Measurements from ENCODE around the gene LRRC59. TPM values are rescaled to one million over a fixed set of nuclear protein-coding genes. Genes with fewer than 3 reads are reported as not detected.

The LRRC59 gene
- total and polyA plus RNA-seq, 3 experiments from 2014 or later: 22.9 to 127 (median 122) TPM

DNA sequence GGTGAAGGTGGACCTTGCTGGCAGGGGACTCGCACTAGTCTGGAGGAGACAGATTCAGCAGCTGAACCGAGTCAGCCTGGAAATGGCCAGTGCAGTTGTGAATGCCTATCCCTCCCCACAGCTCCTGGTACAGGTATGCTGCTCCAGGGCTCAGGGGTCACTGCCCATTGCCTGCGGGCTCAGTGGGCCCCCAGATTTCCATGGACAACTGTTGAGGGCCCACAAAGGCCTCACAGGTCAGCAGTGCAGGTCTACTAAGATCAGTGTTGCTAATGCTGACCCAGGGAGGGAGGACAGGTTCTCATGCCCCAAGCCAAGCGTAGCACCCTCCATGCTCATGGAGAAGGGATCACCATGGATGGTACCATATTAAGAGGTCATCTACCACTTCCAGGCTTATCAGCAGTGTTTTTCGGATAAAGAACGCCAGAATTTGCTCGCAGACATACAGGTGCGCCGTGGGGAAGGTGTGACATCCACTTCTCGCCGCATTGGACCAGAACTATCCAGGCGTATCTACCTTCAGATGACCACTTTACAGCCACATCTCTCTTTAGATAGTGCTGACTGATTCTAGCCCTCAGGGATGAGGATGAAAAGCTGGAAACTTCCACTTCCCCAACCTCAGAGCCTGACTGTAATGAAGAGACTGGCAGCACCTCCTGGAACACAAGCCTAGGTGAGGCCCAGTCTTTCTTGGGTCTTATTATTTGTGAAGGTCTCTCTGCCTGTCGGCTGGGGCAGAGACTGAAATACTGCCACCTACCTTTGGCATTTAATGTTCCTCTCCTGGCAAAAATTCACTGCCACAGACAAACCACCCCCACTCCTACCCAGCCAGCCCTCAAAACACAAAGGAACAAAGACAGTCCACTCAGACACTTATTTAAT is 16.7 kb downstream of the LRRC59 start:
- POLR2A ChIA-PET: interaction anchor here (0.9 kb wide), 1 partner anchor 17 kb away, joined by 4 read pairs; the partner anchor contains the start of gene LRRC59
- DNase-seq: no peak

DNA sequence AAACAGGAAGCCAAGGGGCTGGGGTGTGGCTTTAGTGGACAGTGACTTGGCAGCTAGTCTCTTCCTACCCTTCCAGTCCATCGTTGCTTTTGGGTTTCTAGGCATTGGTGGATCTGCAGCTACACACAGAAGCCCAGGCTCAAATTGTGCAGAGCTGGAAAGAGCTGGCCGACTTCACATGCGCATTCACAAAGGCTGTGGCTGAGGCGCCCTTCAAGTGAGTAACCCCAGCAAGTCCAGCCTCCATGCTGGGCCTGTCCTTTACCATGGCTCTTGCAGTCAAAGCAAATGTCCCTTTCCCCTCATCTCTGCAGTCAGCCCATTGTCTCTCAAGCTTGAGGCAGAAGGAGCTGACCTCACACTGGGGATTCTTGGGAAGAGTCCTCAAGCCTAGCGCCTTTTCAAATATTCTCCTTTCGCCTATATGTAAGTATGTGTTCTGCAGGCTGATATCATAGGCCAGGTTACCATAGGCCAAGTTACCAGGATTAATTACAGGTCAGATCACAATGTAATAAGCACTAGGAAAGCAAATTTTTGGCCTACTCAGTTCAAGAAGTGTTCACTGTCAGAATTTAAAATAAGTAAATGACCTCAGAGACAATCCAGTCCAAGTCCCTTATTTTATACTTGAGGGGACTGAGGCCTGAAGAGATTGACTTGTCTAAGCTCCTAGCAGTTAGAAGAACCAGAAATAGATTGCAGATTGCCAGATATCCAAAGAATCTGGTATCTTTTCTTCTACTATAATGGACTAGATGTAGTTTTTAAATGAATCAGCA is 17.8 kb downstream of the LRRC59 start:
- Histone ChIP-seq H3K4me3 (ENCODE audit: low read length) (no peak overlapping the region), H3K9me3 (ENCODE audit: low read length) (no peaks in the 10 kb centered on the region), H3K27me3 (ENCODE audit: insufficient read depth, low read length, poor library complexity, severe bottlenecking) (no peaks in the 10 kb centered on the region), H3K4me1 (ENCODE audit: insufficient read depth, low read length) (no peaks in the 10 kb centered on the region), H3K36me3 (ENCODE audit: insufficient read depth, low read length) (peaks cover 16% of the 10 kb centered on the region), H3K27ac (ENCODE audit: low read depth, low read length) (no peak overlapping the region)
- POLR2A ChIA-PET: interaction anchor here (0.9 kb wide), 1 partner anchor 18 kb away, joined by 4 read pairs; the partner anchor contains the start of gene LRRC59
- H3K4me1 Mint-ChIP-seq: no peaks in the 10 kb centered on the region
- no peak for DNase-seq
- H3K27me3 Mint-ChIP-seq: no peaks in the 10 kb centered on the region
- H3K27ac Mint-ChIP-seq: peak overlapping the region in 1 of 8 donors; percentile 66
- H3K4me3 Mint-ChIP-seq: no peak overlapping the region
- CTCF ChIA-PET: interaction anchor here (2.8 kb wide), 1 partner anchor 18 kb away, joined by 12 read pairs; the partner anchor contains the start of gene LRRC59
- H3K9me3 Mint-ChIP-seq: no peaks in the 10 kb centered on the region
- peaks cover 0 to 48% (median 8%) of the 10 kb centered on the region in 3 donors for H3K36me3 Mint-ChIP-seq

More for the DNA sequence above, 16.7 kb downstream of the LRRC59 start:
- Histone ChIP-seq H3K27me3 (ENCODE audit: insufficient read depth, low read length, poor library complexity, severe bottlenecking) (no peaks in the 10 kb centered on the region), H3K27ac (ENCODE audit: low read depth, low read length) (no peak overlapping the region), H3K9me3 (ENCODE audit: low read length) (no peaks in the 10 kb centered on the region), H3K36me3 (ENCODE audit: insufficient read depth, low read length) (peaks cover 26% of the 10 kb centered on the region), H3K4me3 (ENCODE audit: low read length) (no peak overlapping the region), H3K4me1 (ENCODE audit: insufficient read depth, low read length) (no peaks in the 10 kb centered on the region)
- no peak overlapping the region for H3K27ac Mint-ChIP-seq
- peaks cover 7 to 58% (median 15%) of the 10 kb centered on the region in 3 donors for H3K36me3 Mint-ChIP-seq
- no peaks in the 10 kb centered on the region for H3K9me3 Mint-ChIP-seq
- H3K4me1 Mint-ChIP-seq: no peaks in the 10 kb centered on the region
- H3K27me3 Mint-ChIP-seq: no peaks in the 10 kb centered on the region
- CTCF ChIA-PET: interaction anchor here (1.1 to 2.9 kb wide), 5 partner anchors 11 to 28 kb away, joined by 3 to 12 read pairs (median 8); partner anchors contain the start of gene LRRC59
- H3K4me3 Mint-ChIP-seq: no peak overlapping the region

DNA sequence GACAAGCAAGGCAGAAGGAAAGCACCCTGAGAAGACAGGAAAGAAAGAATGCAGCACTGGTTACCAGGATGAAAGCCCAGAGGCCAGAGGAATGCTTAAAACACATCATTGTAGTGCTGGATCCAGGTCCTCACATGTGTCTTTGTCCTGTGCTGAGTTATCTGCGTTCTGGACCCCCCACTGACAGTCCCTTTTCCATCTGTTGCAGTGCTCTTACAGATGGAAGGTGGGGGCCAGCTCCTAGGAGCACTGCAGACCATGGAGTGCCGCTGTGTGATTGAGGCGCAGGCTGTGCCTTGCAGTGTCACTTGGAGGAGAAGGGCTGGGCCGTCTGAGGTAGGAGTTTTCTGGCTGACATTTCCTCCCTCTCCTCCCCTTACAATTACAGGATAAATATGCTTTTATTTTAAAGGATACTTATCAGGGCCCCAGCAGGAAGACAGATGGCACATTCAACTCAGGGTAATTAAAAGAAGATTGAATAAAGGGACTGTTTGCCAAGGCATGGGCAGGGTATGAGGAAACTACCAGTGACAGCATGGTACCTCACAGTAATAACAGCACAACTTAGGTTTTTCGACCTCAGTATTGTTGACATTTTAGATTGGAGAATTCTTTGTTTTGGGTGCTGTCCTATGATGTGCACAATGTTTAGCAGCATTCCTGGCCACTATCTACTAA is 21.3 kb downstream of the LRRC59 start:
- H3K4me3 ChIP-seq (ENCODE audit: low read length): no peak overlapping the region
- no peak for DNase-seq
- H3K9me3 ChIP-seq (ENCODE audit: low read length): no peaks in the 10 kb centered on the region
- no peak overlapping the region for H3K27ac ChIP-seq (ENCODE audit: low read depth, low read length)
- Mint-ChIP-seq H3K4me3 (no peak overlapping the region), H3K9me3 (no peaks in the 10 kb centered on the region), H3K4me1 (peaks cover 23 to 29% (median 26%) of the 10 kb centered on the region in 3 donors), H3K27me3 (no peaks in the 10 kb centered on the region), H3K36me3 (peaks cover 0 to 25% (median 5%) of the 10 kb centered on the region in 3 donors), H3K27ac (no peak overlapping the region)
- ChIA-PET CTCF (interaction anchor here (1.6 kb wide), 1 partner anchor 15 kb away, joined by 5 read pairs; no protein-coding TSS in a partner anchor), POLR2A (no interaction called here)
- H3K4me1 ChIP-seq (ENCODE audit: insufficient read depth, low read length): peaks cover 23% of the 10 kb centered on the region
- H3K27me3 ChIP-seq (ENCODE audit: insufficient read depth, low read length, poor library complexity, severe bottlenecking): no peaks in the 10 kb centered on the region
- H3K36me3 ChIP-seq (ENCODE audit: insufficient read depth, low read length): peaks cover 8% of the 10 kb centered on the region

DNA sequence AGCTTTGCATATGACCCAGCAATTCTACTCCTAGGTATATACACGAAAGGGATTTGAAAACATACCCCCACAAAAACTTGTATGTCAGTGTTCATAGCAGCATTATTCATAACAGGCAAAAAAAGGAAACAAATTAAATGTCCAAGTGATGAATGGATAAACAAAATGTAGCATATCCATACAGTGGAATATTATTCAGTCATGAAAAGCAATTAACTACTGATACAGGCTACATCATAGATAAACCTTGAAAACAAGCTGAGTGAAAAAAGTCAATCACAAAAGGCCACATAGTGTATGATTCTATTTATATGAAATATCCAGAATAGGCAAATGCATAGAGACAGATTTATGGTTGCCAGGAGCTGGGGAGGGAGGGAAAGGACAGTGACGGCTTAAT is 23.6 kb downstream of the LRRC59 start:
- H3K4me3 ChIP-seq (ENCODE audit: low read length): peak overlapping the region; percentile 100
- ChIA-PET CTCF (interaction anchor here (1.5 to 6.1 kb wide), 3 partner anchors 11 to 23 kb away, joined by 3 to 41 read pairs (median 9); partner anchors contain the start of gene LRRC59), POLR2A (interaction anchor here (1.0 to 1.5 kb wide), 3 partner anchors 12 to 27 kb away, joined by 4 to 7 read pairs (median 6); partner anchors contain the start of gene LRRC59)
- H3K4me1 ChIP-seq (ENCODE audit: insufficient read depth, low read length): peaks cover 24% of the 10 kb centered on the region
- H3K4me3 Mint-ChIP-seq: peak overlapping the region; percentile 90 to 99 (median 98)
- H3K36me3 Mint-ChIP-seq: peaks cover 0 to 33% (median 10%) of the 10 kb centered on the region in 3 donors
- no peaks in the 10 kb centered on the region for H3K9me3 Mint-ChIP-seq
- peaks cover 23% of the 10 kb centered on the region for H3K36me3 ChIP-seq (ENCODE audit: insufficient read depth, low read length)
- H3K9me3 ChIP-seq (ENCODE audit: low read length): no peaks in the 10 kb centered on the region
- no peak for DNase-seq
- peak overlapping the region in 6 of 8 donors; percentile 11 to 100 (median 99) for H3K27ac Mint-ChIP-seq
- no peaks in the 10 kb centered on the region for H3K27me3 ChIP-seq (ENCODE audit: insufficient read depth, low read length, poor library complexity, severe bottlenecking)
- H3K27ac ChIP-seq (ENCODE audit: low read depth, low read length): peak overlapping the region; percentile 99
- H3K4me1 Mint-ChIP-seq: peaks cover 25 to 35% (median 26%) of the 10 kb centered on the region in 3 donors
- H3K27me3 Mint-ChIP-seq: no peaks in the 10 kb centered on the region

DNA sequence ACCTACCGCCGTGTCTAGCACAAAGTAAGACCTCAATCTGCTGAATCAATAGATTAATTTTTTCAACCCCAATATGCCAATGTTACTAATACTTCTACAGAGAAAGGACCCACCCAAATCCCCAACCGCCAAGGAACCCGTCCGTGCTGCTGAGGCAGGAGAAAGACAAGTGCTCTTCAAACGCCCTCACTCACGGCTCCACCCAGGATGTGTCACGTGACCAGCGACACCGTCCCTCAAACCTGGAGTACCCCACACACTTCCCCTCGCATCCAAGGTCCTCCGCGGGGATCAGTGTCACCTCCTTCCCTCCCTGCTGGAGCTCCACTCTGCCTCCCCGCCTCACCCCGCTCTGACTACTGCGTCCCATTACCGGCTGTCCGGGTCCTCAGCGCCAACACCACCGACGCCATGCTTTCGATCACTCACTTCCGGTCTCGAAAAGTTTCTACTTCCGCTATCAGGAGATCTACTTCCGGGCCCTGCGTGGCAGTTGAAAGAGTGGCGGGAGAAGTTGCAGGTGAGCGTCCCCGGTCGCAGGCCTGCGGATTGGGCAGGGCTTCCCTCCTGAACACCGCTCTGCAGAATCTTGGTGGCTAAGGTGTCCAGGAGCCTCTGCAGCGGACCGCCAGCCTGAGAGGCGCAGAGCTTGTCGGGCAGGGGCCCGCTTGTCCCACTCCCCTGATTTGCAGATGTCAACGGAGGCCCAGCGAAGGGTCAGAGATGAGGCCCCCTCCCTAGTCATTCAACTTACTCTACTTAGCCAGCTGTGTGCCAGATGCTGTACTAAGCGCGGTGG is 24.4 kb downstream of the LRRC59 start, which contains the start of the genes EME1 and MRPL27:
TSS of gene EME1 (plus strand) at position 472 of the 799 bp plus-strand sequence. CDS start 1,980 bp downstream, outside the sequence.
TSS of gene MRPL27 (minus strand) at position 427 of the 799 bp plus-strand sequence. CDS start at position 413, 14 bp downstream.
- Histone ChIP-seq H3K4me3 (ENCODE audit: low read length) (peak within 1 kb of the TSS; percentile 100), H3K27me3 (ENCODE audit: insufficient read depth, low read length, poor library complexity, severe bottlenecking) (no peaks in the 10 kb centered on the region), H3K4me1 (ENCODE audit: insufficient read depth, low read length) (peaks cover 24% of the 10 kb centered on the region), H3K27ac (ENCODE audit: low read depth, low read length) (peak within 1 kb of the TSS; percentile 99), H3K36me3 (ENCODE audit: insufficient read depth, low read length) (peaks cover 30% of the 10 kb centered on the region), H3K9me3 (ENCODE audit: low read length) (no peaks in the 10 kb centered on the region)
- Mint-ChIP-seq H3K4me1 (peaks cover 25 to 35% (median 26%) of the 10 kb centered on the region in 3 donors), H3K36me3 (peaks cover under 1 to 40% (median 12%) of the 10 kb centered on the region in 3 donors), H3K27me3 (no peaks in the 10 kb centered on the region), H3K9me3 (no peaks in the 10 kb centered on the region), H3K27ac (peak within 1 kb of the TSS; percentile 91 to 100 (median 99)), H3K4me3 (peak within 1 kb of the TSS; percentile 90 to 99 (median 98))
- POLR2A ChIA-PET: interaction anchor here (0.6 to 1.5 kb wide), 4 partner anchors 11 to 26 kb away, joined by 3 to 7 read pairs (median 5); partner anchors contain the start of gene LRRC59
- CTCF ChIA-PET: interaction anchor here (1.5 to 6.1 kb wide), 3 partner anchors 10 to 24 kb away, joined by 3 to 41 read pairs (median 9); partner anchors contain the start of gene LRRC59
- peak; percentile 76 to 91 (median 87) for DNase-seq

DNA sequence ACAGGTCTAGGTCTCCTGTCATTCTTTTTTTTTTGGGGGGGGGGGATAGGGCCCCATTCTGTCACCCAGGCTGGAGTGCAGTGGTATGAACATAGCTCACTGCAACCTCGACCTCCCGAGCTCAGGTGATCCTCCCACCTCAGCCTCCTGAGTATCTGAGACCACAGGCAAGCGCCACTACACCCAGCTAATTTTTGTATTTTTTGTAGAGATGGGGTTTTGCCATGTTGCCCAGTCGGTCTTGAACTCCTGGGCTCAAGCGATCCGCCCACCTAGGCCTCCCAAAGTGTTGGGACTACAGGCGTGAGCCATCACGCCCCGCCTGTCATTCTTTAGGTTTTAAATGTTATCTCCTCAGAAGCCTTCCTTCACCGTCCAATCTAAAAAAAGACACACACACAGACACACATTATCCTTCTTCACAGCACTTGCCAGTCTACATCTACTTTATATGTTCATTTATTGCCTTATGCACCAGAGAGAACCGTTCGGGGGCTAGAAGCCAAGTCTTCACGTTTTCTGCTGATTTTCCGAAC is 25.0 kb downstream of the LRRC59 start:
- H3K27me3 ChIP-seq (ENCODE audit: insufficient read depth, low read length, poor library complexity, severe bottlenecking): no peaks in the 10 kb centered on the region
- H3K36me3 ChIP-seq (ENCODE audit: insufficient read depth, low read length): peaks cover 37% of the 10 kb centered on the region
- H3K4me1 Mint-ChIP-seq: peaks cover 25 to 35% (median 26%) of the 10 kb centered on the region in 3 donors

More for the DNA sequence above, 25.0 kb downstream of the LRRC59 start:
- Mint-ChIP-seq H3K4me3 (peak overlapping the region; percentile 90 to 99 (median 98)), H3K36me3 (peaks cover 5 to 47% (median 14%) of the 10 kb centered on the region in 3 donors), H3K27ac (peak overlapping the region; percentile 91 to 100 (median 99)), H3K27me3 (no peaks in the 10 kb centered on the region), H3K9me3 (no peaks in the 10 kb centered on the region)
- Histone ChIP-seq H3K4me1 (ENCODE audit: insufficient read depth, low read length) (peaks cover 24% of the 10 kb centered on the region), H3K27ac (ENCODE audit: low read depth, low read length) (peak overlapping the region; percentile 99), H3K4me3 (ENCODE audit: low read length) (peak overlapping the region; percentile 100), H3K9me3 (ENCODE audit: low read length) (no peaks in the 10 kb centered on the region)
- POLR2A ChIA-PET: interaction anchor here (0.6 kb wide), 1 partner anchor 10 kb away, joined by 3 read pairs; no protein-coding TSS in a partner anchor
- no peak for DNase-seq
- CTCF ChIA-PET: interaction anchor here (1.5 to 6.1 kb wide), 3 partner anchors 9 to 25 kb away, joined by 3 to 41 read pairs (median 13); partner anchors contain the start of gene LRRC59

Measured in CD8-positive, alpha-beta memory T cell (primary cell).